ENCODE results near the gene HOXB8. TPM values are rescaled to one million over a fixed set of nuclear protein-coding genes. Genes with fewer than 3 reads are reported as not detected.
A peak's percentile ranks its signal among the peaks of the same experiment; 100 is the strongest.

Gene HOXB8
- total RNA-seq, 1 experiment from 2014 or later, result not detected

- DNase-seq (no peak), ATAC-seq (no peak)
- Histone ChIP-seq H3K9me2 (replicated peaks; ENCODE audit: low read length) (no peaks in the 10 kb centered on the region), H3K4me3 (ENCODE audit: low read length) (no peak overlapping the region), H4K20me1 (ENCODE audit: low read length) (no peaks in the 10 kb centered on the region), H3K27ac (ENCODE audit: low read length) (no peak overlapping the region), H3K27me3 (ENCODE audit: low read length) (no peaks in the 10 kb centered on the region), H3F3A (ENCODE audit: low read length, unreplicated experiment) (no peaks in the 10 kb centered on the region), H3K4me1 (ENCODE audit: insufficient read depth, low read length) (no peaks in the 10 kb centered on the region), H2AFZ (ENCODE audit: low read length) (no peak overlapping the region), H3K4me2 (ENCODE audit: low read length) (no peak overlapping the region), H3K9me3 (ENCODE audit: low read length) (no peaks in the 10 kb centered on the region), H3K9ac (ENCODE audit: low read length) (no peak overlapping the region), H3K79me2 (ENCODE audit: low read length) (no peaks in the 10 kb centered on the region), H3K36me3 (ENCODE audit: low read depth, low read length) (no peaks in the 10 kb centered on the region)
- BruUV-seq (replicated peaks), result no TSS peak
- POLR2A ChIA-PET (ENCODE audit: unreplicated experiment), result no interaction called here
- TF ChIP-seq EZH2phosphoT487 (IDR thresholded peaks at IDR 0.05; ENCODE audit: borderline replicate concordance, low read length), result no peak
- TF ChIP-seq CTCF (conservative IDR thresholded peaks at IDR 0.05; ENCODE audit: low read depth, low read length), result no peak
- no peak for TF ChIP-seq EZH2 (IDR thresholded peaks at IDR 0.05; ENCODE audit: low read length, unreplicated experiment)
- CTCF ChIA-PET, result no interaction called here
- intact Hi-C loops (cut with micrococcal nuclease), result no loop called here
Measured at GRCh38 chr17:48655913-48656312, 40.8 kb upstream of the HOXB8 start.

GRCh38 chr17:48649741-48650140 is 34.6 kb upstream of the HOXB8 start:
- CTCF ChIA-PET, result interaction anchor here (0.7 to 1.2 kb wide), 3 partner anchors 10 to 313 kb away, joined by 3 to 9 read pairs (median 4); no protein-coding TSS in a partner anchor
- TF ChIP-seq CTCF (conservative IDR thresholded peaks at IDR 0.05; ENCODE audit: low read depth, low read length) (no peak), EZH2phosphoT487 (IDR thresholded peaks at IDR 0.05; ENCODE audit: borderline replicate concordance, low read length) (no peak), EZH2 (IDR thresholded peaks at IDR 0.05; ENCODE audit: low read length, unreplicated experiment) (no peak)
- POLR2A ChIA-PET (ENCODE audit: unreplicated experiment), result no interaction called here
- Histone ChIP-seq H3F3A (ENCODE audit: low read length, unreplicated experiment) (no peaks in the 10 kb centered on the region), H3K4me3 (ENCODE audit: low read length) (no peak overlapping the region), H3K27ac (ENCODE audit: low read length) (no peak overlapping the region), H3K36me3 (ENCODE audit: low read depth, low read length) (no peaks in the 10 kb centered on the region), H3K9ac (ENCODE audit: low read length) (no peak overlapping the region), H2AFZ (ENCODE audit: low read length) (no peak overlapping the region), H4K20me1 (ENCODE audit: low read length) (no peaks in the 10 kb centered on the region), H3K4me2 (ENCODE audit: low read length) (no peak overlapping the region), H3K9me2 (replicated peaks; ENCODE audit: low read length) (no peaks in the 10 kb centered on the region), H3K9me3 (ENCODE audit: low read length) (no peaks in the 10 kb centered on the region), H3K27me3 (ENCODE audit: low read length) (no peaks in the 10 kb centered on the region), H3K4me1 (ENCODE audit: insufficient read depth, low read length) (no peaks in the 10 kb centered on the region), H3K79me2 (ENCODE audit: low read length) (no peaks in the 10 kb centered on the region)
- no peak for ATAC-seq
- no TSS peak for BruUV-seq (replicated peaks)
- DNase-seq, result no peak
- intact Hi-C loops (cut with micrococcal nuclease), result no loop called here

- Histone ChIP-seq H3K9ac (ENCODE audit: low read length) (no peak overlapping the region), H3F3A (ENCODE audit: low read length, unreplicated experiment) (no peaks in the 10 kb centered on the region), H3K27ac (ENCODE audit: low read length) (no peak overlapping the region), H3K4me1 (ENCODE audit: insufficient read depth, low read length) (no peaks in the 10 kb centered on the region), H4K20me1 (ENCODE audit: low read length) (no peaks in the 10 kb centered on the region), H3K9me2 (replicated peaks; ENCODE audit: low read length) (no peaks in the 10 kb centered on the region), H2AFZ (ENCODE audit: low read length) (peak overlapping the region; percentile 97), H3K4me2 (ENCODE audit: low read length) (peak overlapping the region; percentile 79), H3K9me3 (ENCODE audit: low read length) (no peaks in the 10 kb centered on the region), H3K36me3 (ENCODE audit: low read depth, low read length) (no peaks in the 10 kb centered on the region), H3K27me3 (ENCODE audit: low read length) (no peaks in the 10 kb centered on the region), H3K4me3 (ENCODE audit: low read length) (peak overlapping the region; percentile 65; the same call in 1 of the 2 replicates), H3K79me2 (ENCODE audit: low read length) (no peaks in the 10 kb centered on the region)
- POLR2A ChIA-PET (ENCODE audit: unreplicated experiment), result no interaction called here
- intact Hi-C loops (cut with micrococcal nuclease), result no loop called here
- CTCF ChIA-PET, result interaction anchor here (0.6 kb wide), 1 partner anchor 375 kb away, joined by 4 read pairs; no protein-coding TSS in a partner anchor
- ATAC-seq (no peak), DNase-seq (no peak)
- no peak for TF ChIP-seq CTCF (conservative IDR thresholded peaks at IDR 0.05; ENCODE audit: low read depth, low read length)
- TF ChIP-seq EZH2 (IDR thresholded peaks at IDR 0.05; ENCODE audit: low read length, unreplicated experiment), result no peak
- no peak for TF ChIP-seq EZH2phosphoT487 (IDR thresholded peaks at IDR 0.05; ENCODE audit: borderline replicate concordance, low read length)
- no TSS peak for BruUV-seq (replicated peaks)
Measured at GRCh38 chr17:48647963-48648245, 32.8 kb upstream of the HOXB8 start.

All from PC-3 (cell line).